K562 (cell line): ENCODE data around the gene MACROD2. TPM values are rescaled to one million over a fixed set of nuclear protein-coding genes. Genes with fewer than 3 reads are reported as not detected.

Experiments used
- ATAC-seq: fragments of 200-7000 bp; cut with Tn5 transposase; 3 replicates; pipeline ENCODE4 v1.9.1; 2020; ENCODE audit warnings: moderate library complexity
- BruUV-seq: library from RNA; stranded (reverse); fragments of 400-500 nt; replicated peaks from 2 replicates; lab custom pipeline; 2021; lab: Mats Ljungman, UMichigan
- CTCF ChIA-PET: fragments of 300-600 bp; formaldehyde crosslinking; extraction: SDS; loops from one replicate; lab custom pipeline; 2021; ENCODE audit warnings: low intra/inter-chr PET ratio; lab: Yijun Ruan, JAX
- POLR2A ChIA-PET: fragments of 300-600, 350-650 bp; sonication (Branson Sonifier 250); formaldehyde crosslinking; extraction: SDS; loops from one replicate; lab custom pipeline; 2021; ENCODE audit warnings: antibody characterized with exemption, inconsistent platforms; lab: Yijun Ruan, JAX
- DNase-seq, 4 experiments: peaks; one replicate each; pipeline versions ENCODE4 v3.0.0 to v3.0.0-alpha.2; 2011 to 2018; ENCODE audit warnings: low spot score in 3 of 4, mixed read lengths in 3 of 4; ENCODE audit errors: extremely low read depth in 1 of 4
- FAIRE-seq: peaks from 2 replicates; lab custom pipeline; 2011; peaks lifted over from hg19 to GRCh38; lab: Jason Lieb, UNC
- H2AFZ ChIP-seq: 2 replicates; pipeline ENCODE4 v1.6.0; 2011; ENCODE audit warnings: low read depth, low read length, control low read depth, inconsistent platforms
- H3K27ac ChIP-seq: fragments of 200-600 bp; 3 replicates; pipeline ENCODE4 v1.8.0; 2011; ENCODE audit warnings: low read depth, mild to moderate bottlenecking, control low read depth, inconsistent platforms, low read length, moderate library complexity, mixed read lengths; ENCODE audit errors: extremely low read depth
- H3K27me3 ChIP-seq, 2 experiments: fragments of 300-600 bp in 1 of 2; 2 replicates in 1 of 2; 3 replicates in 1 of 2; pipeline versions ENCODE4 v1.6.0 to v1.8.0; 2011; ENCODE audit warnings: inconsistent platforms in 2 of 2, low read length in 2 of 2, mild to moderate bottlenecking in 1 of 2, mixed read lengths in 1 of 2, moderate library complexity in 1 of 2; ENCODE audit not compliant: control insufficient read depth in 2 of 2, insufficient read depth in 2 of 2
- H3K36me3 ChIP-seq: fragments of 300-600 bp; 3 replicates; pipeline ENCODE4 v1.8.0; 2011; ENCODE audit warnings: mild to moderate bottlenecking, low read length, inconsistent platforms; ENCODE audit not compliant: control insufficient read depth, insufficient read depth
- H3K4me1 ChIP-seq, 2 experiments: fragments of 200-600 bp in 1 of 2; replicated peaks in 1 of 2; 2 replicates in 1 of 2; 3 replicates in 1 of 2; pipeline versions ENCODE4 v1.5.1 to v1.8.0; 2011; ENCODE audit warnings: inconsistent platforms in 2 of 2, low read length in 2 of 2, mild to moderate bottlenecking in 1 of 2, mixed read lengths in 1 of 2, moderate library complexity in 1 of 2; ENCODE audit not compliant: control insufficient read depth in 2 of 2, insufficient read depth in 2 of 2
- H3K4me2 ChIP-seq: 2 replicates; pipeline ENCODE4 v1.6.1; 2011; ENCODE audit warnings: low read length, control low read depth, inconsistent platforms, mixed read lengths; ENCODE audit not compliant: insufficient read depth
- H3K4me3 ChIP-seq: fragments of 200-600 bp; sonication (generic), shearing (Covaris generic); 2 replicates; pipeline ENCODE4 v1.5.1; 2016; ENCODE audit warnings: control low read depth, inconsistent platforms
- H3K79me2 ChIP-seq: fragments of 200-600 bp; 3 replicates; pipeline ENCODE4 v1.8.0; 2011; ENCODE audit warnings: low read length, inconsistent platforms; ENCODE audit not compliant: control insufficient read depth, insufficient read depth
- H3K9ac ChIP-seq, 2 experiments: 2 replicates each; pipeline versions ENCODE4 v1.6.0 to v1.6.1; 2011; ENCODE audit warnings: low read depth in 2 of 2, low read length in 2 of 2, control low read depth in 1 of 2, inconsistent platforms in 1 of 2, mild to moderate bottlenecking in 1 of 2, mixed read lengths in 1 of 2; ENCODE audit not compliant: insufficient read depth in 1 of 2
- H3K9me1 ChIP-seq: one replicate; pipeline ENCODE4 v1.6.0; 2011; ENCODE audit warnings: inconsistent platforms, mild to moderate bottlenecking, low read length, moderate library complexity; ENCODE audit not compliant: control insufficient read depth, insufficient read depth
- H3K9me3 ChIP-seq: replicated peaks from 2 replicates; pipeline ENCODE4 v1.5.1; 2011; ENCODE audit warnings: low read depth, low read length, inconsistent platforms; ENCODE audit not compliant: control insufficient read depth, insufficient read depth
- H4K20me1 ChIP-seq: replicated peaks from 2 replicates; pipeline ENCODE4 v1.6.1; 2011; ENCODE audit warnings: low read length, inconsistent platforms, mixed read lengths; ENCODE audit not compliant: control insufficient read depth, insufficient read depth
- CEBPG ChIP-seq, 3 experiments: fragments of 200-800 bp in 1 of 3; sonication (Bioruptor generic) in 1 of 3; sonication (generic) in 1 of 3; formaldehyde crosslinking in 1 of 3; IDR thresholded peaks in 2 of 3; conservative IDR thresholded peaks in 1 of 3; 2 replicates each; pipeline versions ENCODE4 v1.6.1 to v1.8.0; 2016 to 2022; ENCODE audit warnings: missing compliant biosample characterization in 2 of 3, missing genetic modification characterization in 2 of 3, mild to moderate bottlenecking in 1 of 3, missing genetic modification reagents in 1 of 3
- HINFP ChIP-seq: fragments of 450-650 bp; conservative IDR thresholded peaks from 2 replicates; pipeline ENCODE4 v1.6.1; 2016; ENCODE audit warnings: missing genetic modification characterization, low read depth, mild to moderate bottlenecking, control low read depth, missing compliant biosample characterization
- PATZ1 ChIP-seq: fragments of 250-450 bp; sonication (Bioruptor Pico); IDR thresholded peaks from 2 replicates; pipeline ENCODE4 v1.5.0; 2020; ENCODE audit warnings: mild to moderate bottlenecking, borderline replicate concordance
- SAFB ChIP-seq: fragments of 200-400 bp; formaldehyde crosslinking; IDR thresholded peaks from 2 replicates; pipeline ENCODE4 v1.6.1; 2017; ENCODE audit warnings: low read depth, low read length, borderline replicate concordance
- SRF ChIP-seq, 2 experiments: fragments of 250-450, 450-650 bp in 1 of 2; sonication (Bioruptor Pico) in 1 of 2; sonication (generic) in 1 of 2; formaldehyde crosslinking; IDR thresholded peaks; 2 replicates each; pipeline versions ENCODE4 v1.5.0 to v1.5.1; 2020 to 2022; ENCODE audit warnings: mild to moderate bottlenecking in 1 of 2, missing genetic modification reagents in 1 of 2
- STAT5A ChIP-seq: IDR thresholded peaks from 2 replicates; pipeline ENCODE4 v1.6.1; 2012; ENCODE audit warnings: low read length, inconsistent platforms, borderline replicate concordance
- ZNF143 ChIP-seq: sonication (generic); formaldehyde crosslinking; IDR thresholded peaks from 2 replicates; pipeline ENCODE4 v1.9.0; 2022; ENCODE audit warnings: mild to moderate bottlenecking, missing genetic modification reagents
- ZNF212 ChIP-seq: fragments of 450-650 bp; formaldehyde crosslinking; IDR thresholded peaks from 2 replicates; pipeline ENCODE4 v1.4.0; 2020; ENCODE audit warnings: mild to moderate bottlenecking
- WGBS: fragments of 100-300 bp; shearing (Covaris generic); methylation state at CpG from one replicate; pipeline ENCODE4 v1.1.6; 2016; ENCODE audit warnings: low coverage, mixed read lengths; ENCODE audit not compliant: insufficient coverage; ENCODE audit errors: missing lambda C conversion rate; 5-methylcytosine and 5-hydroxymethylcytosine counted together
- in situ Hi-C: fragments of 300-500 bp; cut with MboI; formaldehyde crosslinking; loops from 4 replicates; pipeline ENCODE4 v1.15.0; 2018; ENCODE audit warnings: inconsistent platforms, mixed read lengths
- intact Hi-C: fragments of 100-400 bp; cut with micrococcal nuclease; formaldehyde crosslinking; loops from 2 replicates; pipeline ENCODE4 v1.14.2; 2022
- polyA plus RNA-seq, 8 experiments: library from polyadenylated mRNA; depleted of rRNA in 4 of 8; stranded (reverse) in 5 of 8; unstranded in 3 of 8; fragments of >200 nt; fragmentation: Nextera tagmentation in 2 of 8; fragmentation: Illumina TruSeq in 1 of 8; extraction: Ambion mirVana in 2 of 8; extraction: Trizol in 1 of 8; gene quantifications; 2 replicates each; pipeline versions ENCODE4 v1.2.1 to v1.2.3, GENCODE V29; 2011 to 2014; ENCODE audit warnings: inconsistent platforms in 1 of 8, missing spikeins in 1 of 8
- total RNA-seq, 7 experiments: library from RNA; depleted of rRNA in 6 of 7; stranded (reverse); fragments of >200 nt in 6 of 7; fragmentation: Illumina TruSeq in 2 of 7; extraction: Trizol in 2 of 7; gene quantifications; 2 replicates each; pipeline versions ENCODE4 v1.2.1 to v1.2.3, GENCODE V29; 2011 to 2021; ENCODE audit warnings: low replicate concordance in 1 of 7

The MACROD2 gene
- total and polyA plus RNA-seq, 9 of the 15 experiments (the other 6 are each of a cell fraction or from before 2014, with no cell fraction given) = not detected

- ATAC-seq (no peak), FAIRE-seq (no peak)
- Histone ChIP-seq H3K27ac (no peak overlapping the region), H3K9me1 (no peaks in the 10 kb centered on the region), H3K4me3 (no peak overlapping the region), H2AFZ (no peak overlapping the region)
- POLR2A ChIA-PET = no interaction called here
- in situ Hi-C loops = no loop called here
- TF ChIP-seq SAFB (no peak), CEBPG (CRISPR knock-in tag; IDR thresholded peaks at IDR 0.05) (no peak), CEBPG (tag; conservative IDR thresholded peaks at IDR 0.05 in 1 of 2, IDR thresholded peaks at IDR 0.05 in 1 of 2) (no peak), HINFP (tag) (no peak), PATZ1 (no peak), STAT5A (no peak), SRF (CRISPR knock-in tag; IDR thresholded peaks at IDR 0.05) (no peak), ZNF212 (no peak), ZNF143 (CRISPR knock-in tag) (no peak)
- TF ChIP-seq, all 486 proteins: peak for 0
- H4K20me1 ChIP-seq = no peaks in the 10 kb centered on the region
- intact Hi-C loops = no loop called here
- no peaks in the 10 kb centered on the region for H3K79me2 ChIP-seq
- H3K27me3 ChIP-seq = no peaks in the 10 kb centered on the region
- no peak for DNase-seq
- no peaks in the 10 kb centered on the region for H3K36me3 ChIP-seq
- no peaks in the 10 kb centered on the region for H3K9me3 ChIP-seq
- 0% methylated on average over 1 of the region's 1 CpG for WGBS
- BruUV-seq = no TSS peak
- H3K4me2 ChIP-seq = no peak overlapping the region
- no peak overlapping the region for H3K9ac ChIP-seq
- CTCF ChIA-PET = no interaction called here
- H3K4me1 ChIP-seq = no peaks in the 10 kb centered on the region
These were observed 309.2 kb downstream of the MACROD2 start for GRCh38 chr20:14304472-14304871.
